OCI-LY3 (cell line): ENCODE results near the gene LTO1.

Experiments used
- CTCF ChIP-seq: fragments of 200-600, 300-600 bp; sonication (generic); IDR thresholded peaks from 2 replicates; pipeline ENCODE4 v1.5.1; 2014; ENCODE audit warnings: antibody characterized with exemption, low read length, low read depth
- EZH2phosphoT487 ChIP-seq: fragments of 200-600 bp; shearing (Covaris generic); IDR thresholded peaks from 2 replicates; pipeline ENCODE4 v1.6.1; 2018; ENCODE audit warnings: antibody characterized with exemption, mixed run types, low read depth

- no peak for TF ChIP-seq CTCF
- TF ChIP-seq EZH2phosphoT487, result no peak
Observed at GRCh38 chr11:69702769-69703452, 27.8 kb upstream of the LTO1 start.
